ENCODE measurements around the gene LILRB3.
"Not testable (repeated sequence)": the region's sequence is repeated elsewhere in the genome, so short reads cannot be mapped to it uniquely, and the experiment has no call there.

The LILRB3 gene

DNA sequence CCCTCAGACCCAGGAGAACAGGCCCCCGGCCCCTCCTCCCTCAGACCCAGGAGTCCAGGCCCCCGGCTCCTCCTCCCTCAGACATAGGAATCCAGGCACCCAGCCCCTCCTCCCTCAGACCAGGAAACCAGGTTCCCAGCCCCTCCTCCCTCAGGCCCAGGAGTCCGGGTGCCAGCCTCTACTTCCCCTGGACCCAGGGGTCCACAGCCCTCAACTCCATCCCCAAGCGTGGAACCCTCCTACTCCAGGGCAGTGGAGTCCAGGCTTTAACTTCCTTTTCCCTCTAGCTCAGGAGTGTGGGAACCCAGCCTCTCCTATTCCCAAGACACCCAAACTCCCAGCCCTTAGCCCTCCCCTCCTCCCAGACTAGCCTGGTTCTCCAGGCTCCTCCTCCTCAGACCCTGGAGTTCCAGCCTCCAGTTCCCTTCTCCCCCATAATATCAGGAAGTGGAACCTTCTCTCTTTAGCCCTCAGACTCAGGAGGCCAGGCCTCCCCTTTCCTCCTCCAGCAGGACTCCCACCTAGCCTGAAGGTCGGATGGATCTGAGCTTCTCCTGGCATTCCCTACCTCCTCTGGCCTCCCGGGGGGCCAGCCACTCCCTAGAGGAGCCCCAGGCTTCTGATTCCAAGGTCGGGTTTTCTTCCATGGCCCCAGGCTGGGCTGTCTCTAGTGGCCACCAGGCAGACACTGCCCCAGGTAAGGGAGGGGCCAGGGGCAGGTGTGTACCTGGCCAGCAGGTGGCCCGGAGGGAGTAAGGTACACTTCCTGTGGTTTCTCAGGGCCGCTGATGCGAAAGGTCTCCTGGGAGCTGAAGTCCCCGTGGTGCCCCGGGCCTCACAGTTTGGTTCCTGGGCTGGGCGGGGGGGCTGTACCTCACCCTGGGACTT is 50.1 kb downstream of the LILRB3 start, which contains the start of gene TMC4:
TSS of gene TMC4 (minus strand) at position 690 of the 888 bp plus-strand sequence. CDS start at position 647, 43 bp downstream.
- peak in 1 of 2 donors; percentile 63 for DNase-seq (ENCODE audit: low read depth in 2 of 2)
- TF ChIP-seq, protein P1, sequence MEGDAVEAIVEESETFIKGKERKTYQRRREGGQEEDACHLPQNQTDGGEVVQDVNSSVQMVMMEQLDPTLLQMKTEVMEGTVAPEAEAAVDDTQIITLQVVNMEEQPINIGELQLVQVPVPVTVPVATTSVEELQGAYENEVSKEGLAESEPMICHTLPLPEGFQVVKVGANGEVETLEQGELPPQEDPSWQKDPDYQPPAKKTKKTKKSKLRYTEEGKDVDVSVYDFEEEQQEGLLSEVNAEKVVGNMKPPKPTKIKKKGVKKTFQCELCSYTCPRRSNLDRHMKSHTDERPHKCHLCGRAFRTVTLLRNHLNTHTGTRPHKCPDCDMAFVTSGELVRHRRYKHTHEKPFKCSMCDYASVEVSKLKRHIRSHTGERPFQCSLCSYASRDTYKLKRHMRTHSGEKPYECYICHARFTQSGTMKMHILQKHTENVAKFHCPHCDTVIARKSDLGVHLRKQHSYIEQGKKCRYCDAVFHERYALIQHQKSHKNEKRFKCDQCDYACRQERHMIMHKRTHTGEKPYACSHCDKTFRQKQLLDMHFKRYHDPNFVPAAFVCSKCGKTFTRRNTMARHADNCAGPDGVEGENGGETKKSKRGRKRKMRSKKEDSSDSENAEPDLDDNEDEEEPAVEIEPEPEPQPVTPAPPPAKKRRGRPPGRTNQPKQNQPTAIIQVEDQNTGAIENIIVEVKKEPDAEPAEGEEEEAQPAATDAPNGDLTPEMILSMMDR (IDR thresholded peaks at IDR 0.05; ENCODE audit: low read depth, low read length) = no peak

DNA sequence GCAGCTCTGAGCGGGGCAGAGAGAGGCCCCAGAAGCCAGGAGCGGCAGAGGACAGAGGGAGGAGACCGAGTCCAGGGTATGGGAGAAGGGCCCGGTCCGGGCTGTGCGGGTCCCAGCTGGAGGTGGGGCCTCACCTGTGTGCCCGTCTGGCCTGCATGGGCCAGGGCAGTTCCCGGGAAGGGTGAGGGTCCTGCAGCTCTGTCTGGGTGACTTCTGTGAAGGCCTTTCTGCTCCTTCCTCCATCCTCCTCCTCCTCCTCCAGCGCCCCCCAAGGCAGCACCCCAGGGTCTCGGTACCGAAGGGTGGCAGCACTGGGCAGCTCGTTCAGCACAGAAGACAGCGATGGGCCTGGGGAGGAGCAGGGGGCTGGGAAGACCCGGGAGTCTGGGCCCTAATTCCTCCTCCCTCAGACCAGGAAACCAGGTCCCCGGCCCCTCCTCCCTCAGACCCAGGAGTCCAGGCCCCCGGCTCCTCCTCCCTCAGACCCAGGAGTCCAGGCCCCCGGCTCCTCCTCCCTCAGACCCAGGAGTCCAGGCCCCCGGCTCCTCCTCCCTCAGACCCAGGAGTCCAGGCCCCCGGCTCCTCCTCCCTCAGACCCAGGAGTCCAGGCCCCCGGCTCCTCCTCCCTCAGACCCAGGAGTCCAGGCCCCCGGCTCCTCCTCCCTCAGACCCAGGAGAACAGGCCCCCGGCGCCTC is 50.9 kb downstream of the LILRB3 start:
- not testable (repeated sequence) for H3K4me3 ChIP-seq (replicated peaks in 1 of 2; ENCODE audit: low read depth in 2 of 2, low read length in 2 of 2); DNase-seq (ENCODE audit: low read depth in 2 of 2)

More for the DNA sequence above, 50.1 kb downstream of the LILRB3 start, which contains the start of gene TMC4:
- no peak within 1 kb of the TSS for H3K4me3 ChIP-seq (replicated peaks in 1 of 2; ENCODE audit: low read depth in 2 of 2, low read length in 2 of 2)

DNA sequence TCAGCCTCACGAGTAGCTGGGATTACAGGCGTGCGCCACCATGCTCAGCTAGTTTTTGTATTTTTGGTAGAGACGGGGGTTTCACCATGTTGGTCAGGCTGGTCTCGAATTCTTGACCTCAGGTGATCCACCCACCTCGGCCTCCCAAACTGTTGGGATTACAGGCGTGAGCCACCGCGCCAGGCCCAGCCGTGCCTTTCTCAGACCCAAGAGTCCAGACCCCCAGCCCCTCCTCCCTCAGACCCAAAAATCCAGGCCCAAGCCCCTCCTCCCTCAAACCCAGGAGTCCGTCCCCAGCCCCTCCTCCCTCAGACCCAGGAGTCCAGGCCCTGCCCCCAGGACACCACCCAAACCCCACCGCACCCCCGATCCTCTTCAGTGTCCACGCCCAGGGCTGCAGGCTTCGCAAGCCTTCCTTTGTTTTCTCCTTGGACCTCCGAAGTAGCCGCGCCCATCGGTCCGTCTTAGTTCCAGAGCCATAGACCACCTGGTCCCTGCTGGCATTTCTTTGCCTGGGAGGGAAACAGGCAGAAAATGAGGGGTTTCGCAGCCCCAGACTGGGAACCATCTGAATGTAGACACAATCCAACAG is 53.6 kb downstream of the LILRB3 start:
- no peak for DNase-seq (ENCODE audit: low read depth in 2 of 2)
- TF ChIP-seq, protein P1 (IDR thresholded peaks at IDR 0.05; ENCODE audit: low read depth, low read length) = no peak
- no peak overlapping the region for H3K4me3 ChIP-seq (replicated peaks in 1 of 2; ENCODE audit: low read depth in 2 of 2, low read length in 2 of 2)

DNA sequence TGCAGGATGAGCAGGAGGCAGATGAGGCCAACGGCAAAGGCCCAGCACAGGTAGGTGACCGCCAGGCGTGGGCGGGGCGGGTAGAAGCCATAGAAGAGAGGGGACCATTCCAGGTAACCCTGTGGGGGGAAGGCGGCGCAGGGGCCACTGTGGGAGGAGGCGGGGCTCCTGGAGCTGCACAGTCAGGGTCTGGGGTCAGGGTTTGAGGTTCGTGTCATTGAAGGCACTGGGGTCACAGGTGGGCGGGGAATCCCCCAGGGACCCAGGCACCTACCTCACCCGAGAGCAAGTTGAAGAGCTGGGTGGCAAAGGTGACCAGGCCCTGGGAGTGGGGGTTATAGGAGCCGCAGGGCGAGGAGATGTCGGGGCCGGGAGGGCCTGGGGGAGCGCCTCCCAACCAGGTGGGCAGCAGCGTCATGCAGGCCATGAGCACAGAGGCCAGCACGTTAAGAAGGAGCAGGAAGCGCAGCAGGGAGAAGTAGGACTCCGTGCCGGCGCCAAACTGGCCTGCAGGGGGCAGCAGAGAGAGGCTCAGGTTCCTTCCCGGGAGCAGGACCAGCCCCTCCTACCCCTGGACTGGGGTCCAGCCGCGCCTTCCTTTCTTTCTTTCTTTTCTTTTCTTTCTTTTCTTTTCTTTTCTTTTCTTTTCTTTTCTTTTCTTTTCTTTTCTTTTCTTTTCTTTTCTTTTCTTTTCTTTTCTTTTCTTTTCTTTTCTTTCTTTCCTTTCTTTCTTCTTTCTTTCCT is 54.5 kb downstream of the LILRB3 start:
- H3K4me3 ChIP-seq (replicated peaks in 1 of 2; ENCODE audit: low read depth in 2 of 2, low read length in 2 of 2) = no peak overlapping the region

More for the DNA sequence above, 54.5 kb downstream of the LILRB3 start:
- peak; percentile 90 for DNase-seq (ENCODE audit: low read depth in 2 of 2)
- TF ChIP-seq, protein P1 (IDR thresholded peaks at IDR 0.05; ENCODE audit: low read depth, low read length) = peak; percentile 92

Data from cardiac fibroblast (primary cell).